ENCODE measurements around the gene NDUFS1. TPM values are rescaled to one million over a fixed set of nuclear protein-coding genes. Genes with fewer than 3 reads are reported as not detected.

The NDUFS1 gene
- total and polyA plus RNA-seq, 9 of the 15 experiments (the other 6 are each of a cell fraction or from before 2014, with no cell fraction given): 75.0 to 130 (median 91.5) TPM

DNA sequence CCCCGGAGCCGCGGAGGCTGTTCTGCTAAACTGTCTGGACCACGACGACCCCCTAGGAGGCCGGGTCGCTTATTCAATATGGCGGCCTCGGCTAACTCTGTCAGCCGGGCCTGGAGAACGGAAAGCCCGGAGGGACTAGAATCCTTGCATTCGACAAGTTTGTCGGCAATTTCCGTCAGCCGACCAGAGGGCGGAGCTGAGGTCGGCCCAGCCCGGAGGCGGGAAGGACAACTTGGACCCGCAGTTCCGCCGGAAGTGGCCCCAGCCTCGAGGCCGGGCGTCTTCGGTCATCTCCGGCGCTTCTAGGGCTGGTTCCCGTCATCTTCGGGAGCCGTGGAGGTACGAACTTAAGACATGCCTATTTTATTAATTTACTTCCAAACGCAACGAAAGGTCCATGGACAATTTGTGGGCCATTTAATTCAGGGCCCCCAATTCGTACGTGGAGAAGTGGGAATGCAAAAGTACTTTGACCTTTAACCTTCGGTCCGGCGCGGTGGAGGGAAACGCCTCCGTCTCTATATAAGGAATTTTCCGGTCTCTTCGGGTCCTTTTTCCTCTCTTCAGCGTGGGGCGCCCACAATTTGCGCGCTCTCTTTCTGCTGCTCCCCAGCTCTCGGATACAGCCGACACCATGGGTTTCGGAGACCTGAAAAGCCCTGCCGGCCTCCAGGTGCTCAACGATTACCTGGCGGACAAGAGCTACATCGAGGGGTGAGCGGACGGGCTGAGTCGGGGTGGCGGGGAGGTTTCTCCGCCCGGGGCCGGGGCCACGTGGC is at the start of gene NDUFS1, which contains the start of gene EEF1B2 (continued):
- TF ChIP-seq KLF6 (CRISPR knock-in tag; IDR thresholded peaks at IDR 0.05; ENCODE audit: borderline replicate concordance) (no peak), CSDE1 (IDR thresholded peaks at IDR 0.05) (no peak), MEIS2 (IDR thresholded peaks at IDR 0.05; ENCODE audit: partially characterized antibody) (no peak), ZNF79 (CRISPR knock-in tag; IDR thresholded peaks at IDR 0.05; ENCODE audit: low read depth) (no peak), STAG1 (CRISPR knock-in tag; IDR thresholded peaks at IDR 0.05; ENCODE audit: borderline replicate concordance) (no peak), ZC3H8 (IDR thresholded peaks at IDR 0.05) (no peak), MED1 (CRISPR knock-in tag; IDR thresholded peaks at IDR 0.05; ENCODE audit: borderline replicate concordance) (no peak), CREBBP (IDR thresholded peaks at IDR 0.05; ENCODE audit: low read depth, low read length) (no peak), EGR1 (conservative IDR thresholded peaks at IDR 0.05) (no peak), RFX5 (IDR thresholded peaks at IDR 0.05; ENCODE audit: low read depth, low read length) (no peak), COPS2 (conservative IDR thresholded peaks at IDR 0.05) (no peak), CBX5 (IDR thresholded peaks at IDR 0.05; ENCODE audit: borderline replicate concordance, low read depth) (no peak), ZNF311 (CRISPR knock-in tag; IDR thresholded peaks at IDR 0.05) (no peak), TBP (optimal IDR thresholded peaks at IDR 0.05; ENCODE audit: low read depth, low read length) (peak; percentile 93), RBM39 (optimal IDR thresholded peaks at IDR 0.05; ENCODE audit: low read depth, low read length) (no peak), CCNT2 (IDR thresholded peaks at IDR 0.05; ENCODE audit: borderline replicate concordance, extremely low read depth, insufficient read length, low read depth, low read length) (no peak), ZNF212 (CRISPR knock-in tag; IDR thresholded peaks at IDR 0.05) (no peak)
- TF ChIP-seq, protein P1, sequence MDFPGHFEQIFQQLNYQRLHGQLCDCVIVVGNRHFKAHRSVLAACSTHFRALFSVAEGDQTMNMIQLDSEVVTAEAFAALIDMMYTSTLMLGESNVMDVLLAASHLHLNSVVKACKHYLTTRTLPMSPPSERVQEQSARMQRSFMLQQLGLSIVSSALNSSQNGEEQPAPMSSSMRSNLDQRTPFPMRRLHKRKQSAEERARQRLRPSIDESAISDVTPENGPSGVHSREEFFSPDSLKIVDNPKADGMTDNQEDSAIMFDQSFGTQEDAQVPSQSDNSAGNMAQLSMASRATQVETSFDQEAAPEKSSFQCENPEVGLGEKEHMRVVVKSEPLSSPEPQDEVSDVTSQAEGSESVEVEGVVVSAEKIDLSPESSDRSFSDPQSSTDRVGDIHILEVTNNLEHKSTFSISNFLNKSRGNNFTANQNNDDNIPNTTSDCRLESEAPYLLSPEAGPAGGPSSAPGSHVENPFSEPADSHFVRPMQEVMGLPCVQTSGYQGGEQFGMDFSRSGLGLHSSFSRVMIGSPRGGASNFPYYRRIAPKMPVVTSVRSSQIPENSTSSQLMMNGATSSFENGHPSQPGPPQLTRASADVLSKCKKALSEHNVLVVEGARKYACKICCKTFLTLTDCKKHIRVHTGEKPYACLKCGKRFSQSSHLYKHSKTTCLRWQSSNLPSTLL (IDR thresholded peaks at IDR 0.05): no peak
- TF ChIP-seq, protein P2, sequence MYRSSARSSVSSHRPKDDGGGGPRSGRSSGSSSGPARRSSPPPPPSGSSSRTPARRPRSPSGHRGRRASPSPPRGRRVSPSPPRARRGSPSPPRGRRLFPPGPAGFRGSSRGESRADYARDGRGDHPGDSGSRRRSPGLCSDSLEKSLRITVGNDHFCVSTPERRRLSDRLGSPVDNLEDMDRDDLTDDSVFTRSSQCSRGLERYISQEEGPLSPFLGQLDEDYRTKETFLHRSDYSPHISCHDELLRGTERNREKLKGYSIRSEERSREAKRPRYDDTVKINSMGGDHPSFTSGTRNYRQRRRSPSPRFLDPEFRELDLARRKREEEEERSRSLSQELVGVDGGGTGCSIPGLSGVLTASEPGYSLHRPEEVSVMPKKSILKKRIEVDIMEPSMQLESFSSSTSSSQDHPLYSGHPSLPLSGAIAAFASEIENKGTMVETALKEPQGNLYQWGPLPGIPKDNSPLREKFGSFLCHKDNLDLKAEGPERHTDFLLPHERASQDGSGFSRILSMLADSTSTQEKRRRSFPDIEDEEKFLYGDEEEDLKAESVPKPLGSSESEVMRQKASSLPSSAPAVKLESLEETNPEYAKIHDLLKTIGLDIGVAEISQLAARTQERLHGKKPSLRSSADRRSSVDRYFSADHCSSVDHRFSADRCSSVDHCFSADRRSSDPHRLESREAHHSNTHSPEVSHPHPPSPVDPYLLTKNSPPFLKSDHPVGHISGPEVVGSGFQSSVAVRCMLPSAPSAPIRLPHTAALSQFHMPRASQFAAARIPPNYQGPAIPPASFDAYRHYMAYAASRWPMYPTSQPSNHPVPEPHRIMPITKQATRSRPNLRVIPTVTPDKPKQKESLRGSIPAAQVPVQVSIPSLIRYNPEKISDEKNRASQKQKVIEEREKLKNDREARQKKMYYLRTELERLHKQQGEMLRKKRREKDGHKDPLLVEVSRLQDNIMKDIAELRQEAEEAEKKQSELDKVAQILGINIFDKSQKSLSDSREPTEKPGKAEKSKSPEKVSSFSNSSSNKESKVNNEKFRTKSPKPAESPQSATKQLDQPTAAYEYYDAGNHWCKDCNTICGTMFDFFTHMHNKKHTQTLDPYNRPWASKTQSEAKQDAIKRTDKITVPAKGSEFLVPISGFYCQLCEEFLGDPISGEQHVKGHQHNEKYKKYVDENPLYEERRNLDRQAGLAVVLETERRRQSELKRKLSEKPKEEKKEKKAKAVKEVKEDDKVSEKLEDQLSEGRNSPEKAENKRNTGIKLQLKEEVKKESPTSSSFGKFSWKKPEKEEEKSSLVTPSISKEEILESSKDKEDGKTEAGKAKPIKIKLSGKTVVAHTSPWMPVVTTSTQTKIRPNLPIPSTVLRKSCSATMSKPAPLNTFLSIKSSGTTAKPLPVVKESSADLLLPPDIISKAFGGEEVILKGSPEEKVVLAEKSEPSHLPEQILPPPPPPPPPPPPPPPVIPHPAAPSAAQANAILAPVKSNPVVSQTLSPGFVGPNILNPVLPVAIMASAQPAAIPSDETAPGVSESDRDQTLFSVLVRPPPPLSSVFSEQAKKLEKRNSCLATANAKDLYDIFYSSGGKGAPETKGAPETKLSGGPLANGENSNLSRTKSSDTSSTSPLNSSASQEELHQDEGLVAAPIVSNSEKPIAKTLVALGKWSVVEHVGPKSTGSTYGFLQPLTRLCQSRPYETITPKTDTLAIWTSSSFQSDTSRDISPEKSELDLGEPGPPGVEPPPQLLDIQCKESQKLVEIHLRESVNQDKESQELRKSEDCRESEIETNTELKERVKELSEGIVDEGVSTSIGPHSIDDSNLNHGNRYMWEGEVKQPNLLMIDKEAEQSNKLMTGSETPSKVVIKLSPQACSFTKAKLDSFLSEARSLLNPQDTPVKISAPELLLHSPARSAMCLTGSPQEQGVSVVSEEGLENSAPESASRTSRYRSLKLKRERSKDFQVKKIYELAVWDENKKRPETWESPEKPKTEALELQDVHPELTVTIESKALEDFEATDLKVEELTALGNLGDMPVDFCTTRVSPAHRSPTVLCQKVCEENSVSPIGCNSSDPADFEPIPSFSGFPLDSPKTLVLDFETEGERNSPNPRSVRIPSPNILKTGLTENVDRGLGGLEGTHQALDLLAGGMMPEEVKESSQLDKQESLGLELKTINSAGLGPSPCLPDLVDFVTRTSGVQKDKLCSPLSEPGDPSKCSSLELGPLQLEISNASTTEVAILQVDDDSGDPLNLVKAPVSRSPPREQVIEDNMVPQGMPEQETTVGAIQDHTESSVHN (IDR thresholded peaks at IDR 0.05; ENCODE audit: borderline replicate concordance in 1 of 2, low read depth in 1 of 2): no peak

Data from K562 (cell line).